Superior temporal gyrus (tissue), 1 donor: ENCODE results near the gene FOXO1.

Source experiments
- DNase-seq: peaks from one replicate; pipeline ENCODE4 v3.0.0-alpha.2; 2016; ENCODE audit errors: extremely low spot score

Gene FOXO1

GRCh38 chr13:40509876-40510275 is 156.6 kb downstream of the FOXO1 start:
- DNase-seq: no peak

DNA sequence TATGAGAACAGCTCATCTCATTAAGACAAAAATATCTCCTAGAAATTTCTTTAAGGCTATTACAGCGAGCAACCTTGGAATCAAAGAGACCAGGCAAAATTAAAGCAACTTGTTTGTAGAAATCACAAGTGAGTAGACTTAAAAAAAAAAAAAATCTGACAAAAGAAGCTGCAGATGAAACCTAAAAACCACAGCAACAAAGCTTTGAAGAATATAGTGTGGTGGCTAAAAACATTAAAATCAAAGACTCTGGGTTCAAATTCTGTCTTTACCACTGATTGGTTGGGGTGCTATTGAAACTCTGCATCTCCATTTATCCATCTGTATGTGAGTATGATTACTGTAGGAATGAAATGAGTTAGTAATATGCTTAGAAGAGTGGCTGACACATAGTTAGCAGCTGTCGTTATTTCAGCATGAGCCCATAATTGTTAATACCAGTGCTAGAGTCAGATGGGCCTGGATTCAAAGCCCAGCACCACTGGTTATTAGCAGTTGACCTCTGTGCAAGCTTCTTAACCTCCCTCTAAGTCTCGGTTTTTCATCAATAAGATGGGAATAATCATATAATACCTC is 157.6 kb downstream of the FOXO1 start:
- DNase-seq: no peak

GRCh38 chr13:40508127-40508526 is 158.3 kb downstream of the FOXO1 start:
- no peak for DNase-seq

- DNase-seq: no peak
Measured at GRCh38 chr13:40506592-40507446, 159.6 kb downstream of the FOXO1 start.
